ENCODE data around the gene FOXJ3. TPM values are rescaled to one million over a fixed set of nuclear protein-coding genes. Genes with fewer than 3 reads are reported as not detected.

FOXJ3 gene
- total RNA-seq, 1 experiment from 2014 or later: 51.1 TPM

DNA sequence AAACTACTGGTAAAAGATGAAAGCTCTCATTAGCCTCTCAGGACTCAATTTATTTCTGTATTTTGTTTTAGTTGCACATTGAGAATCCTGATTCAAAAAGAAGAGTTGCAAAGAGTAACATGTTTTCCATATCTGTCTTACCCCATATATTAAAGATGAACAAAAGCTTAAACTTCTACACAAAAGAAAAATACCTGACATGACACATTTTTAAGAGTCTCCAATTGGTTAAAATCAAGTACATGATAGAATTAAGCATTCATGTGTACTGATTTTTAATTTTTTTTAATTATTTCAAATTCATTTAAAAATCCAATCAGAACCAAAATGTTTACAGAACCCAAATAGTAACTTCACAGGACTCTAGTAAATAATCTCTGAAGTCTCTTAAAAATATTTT lies 72.0 kb downstream of the FOXJ3 start:
- Histone ChIP-seq H3K4me2 (ENCODE audit: low read length) (no peak overlapping the region), H2AFZ (ENCODE audit: low read depth, low read length, poor library complexity, severe bottlenecking) (no peak overlapping the region), H3K79me2 (ENCODE audit: insufficient read depth, low read length) (peaks cover 98% of the 10 kb centered on the region), H3K4me3 (replicated peaks in 1 of 2; ENCODE audit: low read depth in 1 of 2, low read length in 2 of 2) (no peak overlapping the region), H3K9me3 (ENCODE audit: control insufficient read depth in 1 of 2, insufficient read depth in 1 of 2, low read depth in 1 of 2, low read length in 2 of 2) (no peaks in the 10 kb centered on the region), H3K9ac (ENCODE audit: low read length) (no peak overlapping the region), H3K27ac (ENCODE audit: low read depth, low read length) (no peak overlapping the region), H3K36me3 (ENCODE audit: control insufficient read depth in 1 of 2, insufficient read depth in 2 of 2, low read length in 2 of 2) (peaks cover 0 to 4% of the 10 kb centered on the region in 2 experiments; a peak in 1 of 4 replicates), H4K20me1 (ENCODE audit: insufficient read depth) (peaks cover 15% of the 10 kb centered on the region), H3K4me1 (ENCODE audit: control insufficient read depth in 1 of 2, insufficient read depth in 2 of 2, low read length in 2 of 2) (peaks cover 14 to 15% of the 10 kb centered on the region in 2 experiments; a peak in 3 of 4 replicates), H3K27me3 (ENCODE audit: insufficient read depth, low read length) (no peaks in the 10 kb centered on the region), H3K9me2 (ENCODE audit: insufficient read depth) (no peaks in the 10 kb centered on the region)
- ChIA-PET POLR2A (no interaction called here), CTCF (no interaction called here), RAD21 (ENCODE audit: low non-redundant PET in 1 of 2, low total read pairs in 2 of 2, uncharacterized antibody in 2 of 2, unreplicated experiment in 2 of 2) (no interaction called here)
- DNase-seq (ENCODE audit: low read depth, low spot score) (no peak), ATAC-seq (no peak)
- BruUV-seq (replicated peaks): no TSS peak
- intact Hi-C loops (cut with micrococcal nuclease): no loop called here
- TF ChIP-seq SRF (IDR thresholded peaks at IDR 0.05; ENCODE audit: low read depth) (no peak), FOSL1 (IDR thresholded peaks at IDR 0.05; ENCODE audit: low read depth) (no peak), ELF1 (IDR thresholded peaks at IDR 0.05; ENCODE audit: borderline replicate concordance, low read depth) (no peak), YY1 (IDR thresholded peaks at IDR 0.05; ENCODE audit: extremely low read depth, insufficient replicate concordance, low read depth, low read length) (no peak), POLR2A (IDR thresholded peaks at IDR 0.05; ENCODE audit: borderline replicate concordance, extremely low read depth, insufficient read depth, insufficient read length) (no peak), CBX3 (IDR thresholded peaks at IDR 0.05; ENCODE audit: low read depth) (no peak)
- TF ChIP-seq, protein P1, sequence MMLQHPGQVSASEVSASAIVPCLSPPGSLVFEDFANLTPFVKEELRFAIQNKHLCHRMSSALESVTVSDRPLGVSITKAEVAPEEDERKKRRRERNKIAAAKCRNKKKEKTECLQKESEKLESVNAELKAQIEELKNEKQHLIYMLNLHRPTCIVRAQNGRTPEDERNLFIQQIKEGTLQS (IDR thresholded peaks at IDR 0.05): no peak

DNA sequence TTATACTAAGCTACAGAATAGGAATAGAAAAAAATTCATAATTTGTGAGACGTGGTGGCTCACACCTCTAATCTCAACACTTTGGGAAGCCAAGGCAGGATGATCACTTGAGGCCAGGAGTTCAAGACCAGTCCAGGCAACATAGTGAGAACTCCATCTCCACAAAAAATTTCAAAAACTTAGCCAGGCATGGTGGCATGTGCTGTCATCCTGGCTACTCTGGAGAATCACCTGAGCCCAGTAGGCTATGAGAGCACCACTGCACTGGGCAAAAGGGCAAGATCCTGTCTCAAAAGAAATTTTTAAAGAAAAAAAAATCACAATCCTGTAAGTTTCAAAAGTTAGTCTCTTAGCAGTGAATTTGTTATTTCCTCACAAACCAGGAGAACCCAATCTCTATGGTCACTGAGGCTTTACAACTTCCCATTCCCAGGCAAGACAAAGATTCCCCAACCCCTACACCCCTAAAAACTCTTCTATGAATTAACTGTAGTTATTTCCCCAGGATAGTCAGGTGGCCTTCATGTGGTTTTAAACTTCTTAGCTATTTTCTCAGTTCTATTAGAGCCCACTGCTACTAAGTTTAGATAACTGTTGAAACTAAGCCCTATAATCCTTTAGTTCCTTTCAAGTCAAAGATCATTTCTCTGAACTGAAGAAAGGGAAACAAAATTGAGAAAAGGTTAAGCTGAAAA lies 74.5 kb downstream of the FOXJ3 start:
- CTCF ChIA-PET: no interaction called here
- peaks cover 12% of the 10 kb centered on the region for H4K20me1 ChIP-seq (ENCODE audit: insufficient read depth)
- POLR2A ChIA-PET: no interaction called here
- no TSS peak for BruUV-seq (replicated peaks)
- H3K9ac ChIP-seq (ENCODE audit: low read length): no peak overlapping the region
- H3K36me3 ChIP-seq (ENCODE audit: control insufficient read depth in 1 of 2, insufficient read depth in 2 of 2, low read length in 2 of 2): peaks cover 0 to 4% of the 10 kb centered on the region in 2 experiments; a peak in 1 of 4 replicates
- no peak overlapping the region for H3K4me3 ChIP-seq (replicated peaks in 1 of 2; ENCODE audit: low read depth in 1 of 2, low read length in 2 of 2)
- no peak overlapping the region for H3K27ac ChIP-seq (ENCODE audit: low read depth, low read length)
- peaks cover 98% of the 10 kb centered on the region for H3K79me2 ChIP-seq (ENCODE audit: insufficient read depth, low read length)
- ATAC-seq (no peak), DNase-seq (ENCODE audit: low read depth, low spot score) (no peak)
- H3K9me2 ChIP-seq (ENCODE audit: insufficient read depth): no peaks in the 10 kb centered on the region
- no peak overlapping the region for H2AFZ ChIP-seq (ENCODE audit: low read depth, low read length, poor library complexity, severe bottlenecking)
- no peaks in the 10 kb centered on the region for H3K9me3 ChIP-seq (ENCODE audit: control insufficient read depth in 1 of 2, insufficient read depth in 1 of 2, low read depth in 1 of 2, low read length in 2 of 2)
- H3K4me1 ChIP-seq (ENCODE audit: control insufficient read depth in 1 of 2, insufficient read depth in 2 of 2, low read length in 2 of 2): no peaks in the 10 kb centered on the region; a peak in 1 of 4 replicates
- intact Hi-C loops (cut with micrococcal nuclease): no loop called here
- no peak overlapping the region for H3K4me2 ChIP-seq (ENCODE audit: low read length)
- no peaks in the 10 kb centered on the region for H3K27me3 ChIP-seq (ENCODE audit: insufficient read depth, low read length)
- RAD21 ChIA-PET (ENCODE audit: low non-redundant PET in 1 of 2, low total read pairs in 2 of 2, uncharacterized antibody in 2 of 2, unreplicated experiment in 2 of 2): no interaction called here
- TF ChIP-seq, protein P2, sequence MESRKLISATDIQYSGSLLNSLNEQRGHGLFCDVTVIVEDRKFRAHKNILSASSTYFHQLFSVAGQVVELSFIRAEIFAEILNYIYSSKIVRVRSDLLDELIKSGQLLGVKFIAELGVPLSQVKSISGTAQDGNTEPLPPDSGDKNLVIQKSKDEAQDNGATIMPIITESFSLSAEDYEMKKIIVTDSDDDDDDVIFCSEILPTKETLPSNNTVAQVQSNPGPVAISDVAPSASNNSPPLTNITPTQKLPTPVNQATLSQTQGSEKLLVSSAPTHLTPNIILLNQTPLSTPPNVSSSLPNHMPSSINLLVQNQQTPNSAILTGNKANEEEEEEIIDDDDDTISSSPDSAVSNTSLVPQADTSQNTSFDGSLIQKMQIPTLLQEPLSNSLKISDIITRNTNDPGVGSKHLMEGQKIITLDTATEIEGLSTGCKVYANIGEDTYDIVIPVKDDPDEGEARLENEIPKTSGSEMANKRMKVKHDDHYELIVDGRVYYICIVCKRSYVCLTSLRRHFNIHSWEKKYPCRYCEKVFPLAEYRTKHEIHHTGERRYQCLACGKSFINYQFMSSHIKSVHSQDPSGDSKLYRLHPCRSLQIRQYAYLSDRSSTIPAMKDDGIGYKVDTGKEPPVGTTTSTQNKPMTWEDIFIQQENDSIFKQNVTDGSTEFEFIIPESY (IDR thresholded peaks at IDR 0.05; ENCODE audit: extremely low read depth, insufficient replicate concordance, low read length): no peak
- TF ChIP-seq POLR2A (IDR thresholded peaks at IDR 0.05; ENCODE audit: borderline replicate concordance, extremely low read depth, insufficient read depth, insufficient read length) (no peak), SRF (IDR thresholded peaks at IDR 0.05; ENCODE audit: low read depth) (no peak), YY1 (IDR thresholded peaks at IDR 0.05; ENCODE audit: extremely low read depth, insufficient replicate concordance, low read depth, low read length) (no peak), JUND (IDR thresholded peaks at IDR 0.05) (no peak), EZH2 (IDR thresholded peaks at IDR 0.05) (no peak), RAD21 (IDR thresholded peaks at IDR 0.05; ENCODE audit: low read depth) (no peak), ZFX (IDR thresholded peaks at IDR 0.05) (no peak), ZNF274 (IDR thresholded peaks at IDR 0.05; ENCODE audit: low read depth, low read length) (no peak), CBX3 (IDR thresholded peaks at IDR 0.05; ENCODE audit: low read depth) (no peak), POLR2AphosphoS5 (IDR thresholded peaks at IDR 0.05; ENCODE audit: low read depth, low read length) (no peak)
- TF ChIP-seq, protein P3, sequence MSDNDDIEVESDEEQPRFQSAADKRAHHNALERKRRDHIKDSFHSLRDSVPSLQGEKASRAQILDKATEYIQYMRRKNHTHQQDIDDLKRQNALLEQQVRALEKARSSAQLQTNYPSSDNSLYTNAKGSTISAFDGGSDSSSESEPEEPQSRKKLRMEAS (IDR thresholded peaks at IDR 0.05): no peak
- TF ChIP-seq, protein P4, sequence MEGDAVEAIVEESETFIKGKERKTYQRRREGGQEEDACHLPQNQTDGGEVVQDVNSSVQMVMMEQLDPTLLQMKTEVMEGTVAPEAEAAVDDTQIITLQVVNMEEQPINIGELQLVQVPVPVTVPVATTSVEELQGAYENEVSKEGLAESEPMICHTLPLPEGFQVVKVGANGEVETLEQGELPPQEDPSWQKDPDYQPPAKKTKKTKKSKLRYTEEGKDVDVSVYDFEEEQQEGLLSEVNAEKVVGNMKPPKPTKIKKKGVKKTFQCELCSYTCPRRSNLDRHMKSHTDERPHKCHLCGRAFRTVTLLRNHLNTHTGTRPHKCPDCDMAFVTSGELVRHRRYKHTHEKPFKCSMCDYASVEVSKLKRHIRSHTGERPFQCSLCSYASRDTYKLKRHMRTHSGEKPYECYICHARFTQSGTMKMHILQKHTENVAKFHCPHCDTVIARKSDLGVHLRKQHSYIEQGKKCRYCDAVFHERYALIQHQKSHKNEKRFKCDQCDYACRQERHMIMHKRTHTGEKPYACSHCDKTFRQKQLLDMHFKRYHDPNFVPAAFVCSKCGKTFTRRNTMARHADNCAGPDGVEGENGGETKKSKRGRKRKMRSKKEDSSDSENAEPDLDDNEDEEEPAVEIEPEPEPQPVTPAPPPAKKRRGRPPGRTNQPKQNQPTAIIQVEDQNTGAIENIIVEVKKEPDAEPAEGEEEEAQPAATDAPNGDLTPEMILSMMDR (IDR thresholded peaks at IDR 0.05 in 2 of 3, conservative IDR thresholded peaks at IDR 0.05 in 1 of 3; ENCODE audit: borderline replicate concordance in 1 of 3, insufficient read depth in 1 of 3, low read depth in 2 of 3, low read length in 2 of 3): no peak
